HepG2 (cell line): ENCODE results near the gene TTC38. TPM values are rescaled to one million over a fixed set of nuclear protein-coding genes. Genes with fewer than 3 reads are reported as not detected.

Experiments used
- KAT8 ChIP-seq: IDR thresholded peaks from 2 replicates; pipeline ENCODE4 v1.6.1; 2016; ENCODE audit warnings: missing genetic modification reagents, missing compliant biosample characterization
- MTA1 ChIP-seq: sonication (generic); formaldehyde crosslinking; IDR thresholded peaks from 2 replicates; pipeline ENCODE4 v1.4.0; 2020; ENCODE audit warnings: missing genetic modification reagents, mild to moderate bottlenecking, borderline replicate concordance
- SP4 ChIP-seq: sonication (generic); formaldehyde crosslinking; IDR thresholded peaks from 2 replicates; pipeline ENCODE4 v1.8.1; 2023; ENCODE audit warnings: mild to moderate bottlenecking, missing genetic modification reagents
- SRY ChIP-seq: sonication (generic); formaldehyde crosslinking; IDR thresholded peaks from 2 replicates; pipeline ENCODE4 v1.8.0; 2022; ENCODE audit warnings: mild to moderate bottlenecking, missing genetic modification reagents
- ZNF383 ChIP-seq: sonication (generic); formaldehyde crosslinking; IDR thresholded peaks from 2 replicates; pipeline ENCODE4 v1.4.0; 2020; ENCODE audit warnings: missing genetic modification reagents, mild to moderate bottlenecking, borderline replicate concordance
- ZNF530 ChIP-seq: sonication (generic); formaldehyde crosslinking; IDR thresholded peaks from 2 replicates; pipeline ENCODE4 v1.5.0; 2020; ENCODE audit warnings: low read depth, mild to moderate bottlenecking, missing genetic modification reagents
- ZNF615 ChIP-seq: sonication (generic); formaldehyde crosslinking; IDR thresholded peaks from 2 replicates; pipeline ENCODE4 v1.5.0; 2020; ENCODE audit warnings: mild to moderate bottlenecking, missing genetic modification reagents, borderline replicate concordance
- ZSCAN9 ChIP-seq: IDR thresholded peaks from 2 replicates; pipeline ENCODE4 v1.6.1; 2016; ENCODE audit warnings: borderline replicate concordance
- polyA plus RNA-seq, 8 experiments: library from polyadenylated mRNA; depleted of rRNA in 3 of 8; stranded (reverse) in 7 of 8; unstranded in 1 of 8; fragments of >200 nt; fragmentation: Illumina TruSeq in 4 of 8; extraction: Trizol in 4 of 8; gene quantifications; 2 replicates each; pipeline versions ENCODE4 v1.2.1 to v1.2.3, GENCODE V29; 2011 to 2016; ENCODE audit warnings: low read depth in 4 of 8, missing spikeins in 1 of 8, mixed read lengths in 1 of 8; ENCODE audit not compliant: insufficient read depth in 1 of 8
- total RNA-seq, 5 experiments: library from RNA; depleted of rRNA; stranded (reverse); fragments of >200 nt; fragmentation: Illumina TruSeq; extraction: Trizol; gene quantifications; 2 replicates each; pipeline ENCODE4 v1.2.3, GENCODE V29; 2016; ENCODE audit warnings: low read depth in 1 of 5
- TF ChIP-seq, protein P1 (sequence below): sonication (generic); formaldehyde crosslinking; IDR thresholded peaks from 2 replicates; pipeline ENCODE4 v1.4.0; 2020; ENCODE audit warnings: mild to moderate bottlenecking, missing genetic modification reagents
- TF ChIP-seq, protein P2 (sequence below): sonication (generic); formaldehyde crosslinking; IDR thresholded peaks from 2 replicates; pipeline ENCODE4 v1.4.0; 2020; ENCODE audit warnings: mild to moderate bottlenecking, missing genetic modification reagents
- TF ChIP-seq, protein P3 (sequence below): sonication (generic); formaldehyde crosslinking; IDR thresholded peaks from 2 replicates; pipeline ENCODE4 v1.5.0; 2020; ENCODE audit warnings: missing genetic modification reagents, mild to moderate bottlenecking, borderline replicate concordance
- TF ChIP-seq, protein P4 (sequence below): sonication (generic); formaldehyde crosslinking; IDR thresholded peaks from 2 replicates; pipeline ENCODE4 v1.9.0; 2022; ENCODE audit warnings: missing genetic modification reagents, mild to moderate bottlenecking, borderline replicate concordance
- TF ChIP-seq, protein P5 (sequence below): fragments of 450-650 bp; IDR thresholded peaks from 2 replicates; pipeline ENCODE4 v1.6.1; 2017; ENCODE audit warnings: mild to moderate bottlenecking
- TF ChIP-seq, protein P6 (sequence below): sonication (generic); formaldehyde crosslinking; IDR thresholded peaks from 2 replicates; pipeline ENCODE4 v1.4.0; 2020; ENCODE audit warnings: missing genetic modification reagents

The TTC38 gene
- total and polyA plus RNA-seq, 2 of the 13 experiments (the other 11 are each of a cell fraction or from before 2014, with no cell fraction given), result 101 to 105 TPM

DNA sequence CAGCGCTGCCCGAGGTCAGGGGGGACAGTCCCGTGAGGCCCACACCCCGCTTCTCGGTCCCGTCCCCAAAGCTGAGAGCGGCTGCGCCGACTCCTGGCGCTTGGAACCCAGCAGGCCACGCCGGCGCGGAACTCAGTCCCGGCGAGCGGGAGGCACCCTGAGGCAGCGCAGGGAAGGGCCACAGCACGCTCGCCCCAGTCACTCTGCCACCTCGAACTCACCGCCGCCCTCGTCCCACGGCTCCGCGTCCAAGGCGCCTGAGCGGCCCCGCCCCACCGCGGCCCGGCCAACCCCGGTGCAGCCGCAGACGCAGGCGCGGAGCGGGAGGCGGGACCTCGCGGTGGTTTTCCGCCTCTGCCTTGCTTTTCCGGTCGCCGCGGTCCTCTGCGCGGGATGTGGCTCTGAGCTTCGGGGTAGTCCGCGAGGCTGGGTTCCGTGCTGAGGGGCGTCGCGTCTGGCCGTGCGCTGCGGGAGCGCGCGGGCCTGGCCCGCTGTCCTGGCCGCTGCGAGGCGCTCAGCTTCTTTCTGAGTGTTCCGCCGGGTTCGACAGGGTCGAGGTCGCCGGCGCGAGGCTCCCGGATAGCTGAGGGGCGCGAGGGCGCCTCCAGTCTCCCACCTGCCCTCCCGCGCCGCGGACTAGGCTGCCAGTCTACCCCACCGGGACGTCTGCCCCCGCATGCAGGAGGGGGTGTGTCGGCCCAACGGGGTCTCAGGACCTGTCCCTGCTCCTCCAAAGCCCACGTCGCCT, 17.6 kb upstream of the TTC38 start, which contains the start of gene CDPF1 (continued):
- TF ChIP-seq, protein P1, sequence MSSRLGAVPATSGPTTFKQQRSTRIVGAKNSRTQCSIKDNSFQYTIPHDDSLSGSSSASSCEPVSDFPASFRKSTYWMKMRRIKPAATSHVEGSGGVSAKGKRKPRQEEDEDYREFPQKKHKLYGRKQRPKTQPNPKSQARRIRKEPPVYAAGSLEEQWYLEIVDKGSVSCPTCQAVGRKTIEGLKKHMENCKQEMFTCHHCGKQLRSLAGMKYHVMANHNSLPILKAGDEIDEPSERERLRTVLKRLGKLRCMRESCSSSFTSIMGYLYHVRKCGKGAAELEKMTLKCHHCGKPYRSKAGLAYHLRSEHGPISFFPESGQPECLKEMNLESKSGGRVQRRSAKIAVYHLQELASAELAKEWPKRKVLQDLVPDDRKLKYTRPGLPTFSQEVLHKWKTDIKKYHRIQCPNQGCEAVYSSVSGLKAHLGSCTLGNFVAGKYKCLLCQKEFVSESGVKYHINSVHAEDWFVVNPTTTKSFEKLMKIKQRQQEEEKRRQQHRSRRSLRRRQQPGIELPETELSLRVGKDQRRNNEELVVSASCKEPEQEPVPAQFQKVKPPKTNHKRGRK (CRISPR knock-in tag), result no peak
- TF ChIP-seq ZNF615 (CRISPR knock-in tag) (peak; percentile 41; the same call in 1 of the 2 replicates), ZNF530 (CRISPR knock-in tag) (no peak), MTA1 (CRISPR knock-in tag) (no peak), SRY (CRISPR knock-in tag) (peak; percentile 32; the same call in 1 of the 2 replicates), ZNF383 (CRISPR knock-in tag) (no peak; the same call in 1 of the 2 replicates), SP4 (CRISPR knock-in tag) (peak; percentile 83), ZSCAN9 (CRISPR knock-in tag) (no peak), KAT8 (CRISPR knock-in tag) (peak; percentile 72)
- TF ChIP-seq, protein P2, sequence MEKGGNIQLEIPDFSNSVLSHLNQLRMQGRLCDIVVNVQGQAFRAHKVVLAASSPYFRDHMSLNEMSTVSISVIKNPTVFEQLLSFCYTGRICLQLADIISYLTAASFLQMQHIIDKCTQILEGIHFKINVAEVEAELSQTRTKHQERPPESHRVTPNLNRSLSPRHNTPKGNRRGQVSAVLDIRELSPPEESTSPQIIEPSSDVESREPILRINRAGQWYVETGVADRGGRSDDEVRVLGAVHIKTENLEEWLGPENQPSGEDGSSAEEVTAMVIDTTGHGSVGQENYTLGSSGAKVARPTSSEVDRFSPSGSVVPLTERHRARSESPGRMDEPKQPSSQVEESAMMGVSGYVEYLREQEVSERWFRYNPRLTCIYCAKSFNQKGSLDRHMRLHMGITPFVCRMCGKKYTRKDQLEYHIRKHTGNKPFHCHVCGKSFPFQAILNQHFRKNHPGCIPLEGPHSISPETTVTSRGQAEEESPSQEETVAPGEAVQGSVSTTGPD (CRISPR knock-in tag), result no peak
- TF ChIP-seq, protein P3, sequence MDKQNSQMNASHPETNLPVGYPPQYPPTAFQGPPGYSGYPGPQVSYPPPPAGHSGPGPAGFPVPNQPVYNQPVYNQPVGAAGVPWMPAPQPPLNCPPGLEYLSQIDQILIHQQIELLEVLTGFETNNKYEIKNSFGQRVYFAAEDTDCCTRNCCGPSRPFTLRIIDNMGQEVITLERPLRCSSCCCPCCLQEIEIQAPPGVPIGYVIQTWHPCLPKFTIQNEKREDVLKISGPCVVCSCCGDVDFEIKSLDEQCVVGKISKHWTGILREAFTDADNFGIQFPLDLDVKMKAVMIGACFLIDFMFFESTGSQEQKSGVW (CRISPR knock-in tag), result peak; percentile 46
- TF ChIP-seq, protein P4, sequence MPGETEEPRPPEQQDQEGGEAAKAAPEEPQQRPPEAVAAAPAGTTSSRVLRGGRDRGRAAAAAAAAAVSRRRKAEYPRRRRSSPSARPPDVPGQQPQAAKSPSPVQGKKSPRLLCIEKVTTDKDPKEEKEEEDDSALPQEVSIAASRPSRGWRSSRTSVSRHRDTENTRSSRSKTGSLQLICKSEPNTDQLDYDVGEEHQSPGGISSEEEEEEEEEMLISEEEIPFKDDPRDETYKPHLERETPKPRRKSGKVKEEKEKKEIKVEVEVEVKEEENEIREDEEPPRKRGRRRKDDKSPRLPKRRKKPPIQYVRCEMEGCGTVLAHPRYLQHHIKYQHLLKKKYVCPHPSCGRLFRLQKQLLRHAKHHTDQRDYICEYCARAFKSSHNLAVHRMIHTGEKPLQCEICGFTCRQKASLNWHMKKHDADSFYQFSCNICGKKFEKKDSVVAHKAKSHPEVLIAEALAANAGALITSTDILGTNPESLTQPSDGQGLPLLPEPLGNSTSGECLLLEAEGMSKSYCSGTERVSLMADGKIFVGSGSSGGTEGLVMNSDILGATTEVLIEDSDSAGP (CRISPR knock-in tag), result peak; percentile 94
- TF ChIP-seq, protein P5, sequence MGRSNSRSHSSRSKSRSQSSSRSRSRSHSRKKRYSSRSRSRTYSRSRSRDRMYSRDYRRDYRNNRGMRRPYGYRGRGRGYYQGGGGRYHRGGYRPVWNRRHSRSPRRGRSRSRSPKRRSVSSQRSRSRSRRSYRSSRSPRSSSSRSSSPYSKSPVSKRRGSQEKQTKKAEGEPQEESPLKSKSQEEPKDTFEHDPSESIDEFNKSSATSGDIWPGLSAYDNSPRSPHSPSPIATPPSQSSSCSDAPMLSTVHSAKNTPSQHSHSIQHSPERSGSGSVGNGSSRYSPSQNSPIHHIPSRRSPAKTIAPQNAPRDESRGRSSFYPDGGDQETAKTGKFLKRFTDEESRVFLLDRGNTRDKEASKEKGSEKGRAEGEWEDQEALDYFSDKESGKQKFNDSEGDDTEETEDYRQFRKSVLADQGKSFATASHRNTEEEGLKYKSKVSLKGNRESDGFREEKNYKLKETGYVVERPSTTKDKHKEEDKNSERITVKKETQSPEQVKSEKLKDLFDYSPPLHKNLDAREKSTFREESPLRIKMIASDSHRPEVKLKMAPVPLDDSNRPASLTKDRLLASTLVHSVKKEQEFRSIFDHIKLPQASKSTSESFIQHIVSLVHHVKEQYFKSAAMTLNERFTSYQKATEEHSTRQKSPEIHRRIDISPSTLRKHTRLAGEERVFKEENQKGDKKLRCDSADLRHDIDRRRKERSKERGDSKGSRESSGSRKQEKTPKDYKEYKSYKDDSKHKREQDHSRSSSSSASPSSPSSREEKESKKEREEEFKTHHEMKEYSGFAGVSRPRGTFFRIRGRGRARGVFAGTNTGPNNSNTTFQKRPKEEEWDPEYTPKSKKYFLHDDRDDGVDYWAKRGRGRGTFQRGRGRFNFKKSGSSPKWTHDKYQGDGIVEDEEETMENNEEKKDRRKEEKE, result no peak
- TF ChIP-seq, protein P6, sequence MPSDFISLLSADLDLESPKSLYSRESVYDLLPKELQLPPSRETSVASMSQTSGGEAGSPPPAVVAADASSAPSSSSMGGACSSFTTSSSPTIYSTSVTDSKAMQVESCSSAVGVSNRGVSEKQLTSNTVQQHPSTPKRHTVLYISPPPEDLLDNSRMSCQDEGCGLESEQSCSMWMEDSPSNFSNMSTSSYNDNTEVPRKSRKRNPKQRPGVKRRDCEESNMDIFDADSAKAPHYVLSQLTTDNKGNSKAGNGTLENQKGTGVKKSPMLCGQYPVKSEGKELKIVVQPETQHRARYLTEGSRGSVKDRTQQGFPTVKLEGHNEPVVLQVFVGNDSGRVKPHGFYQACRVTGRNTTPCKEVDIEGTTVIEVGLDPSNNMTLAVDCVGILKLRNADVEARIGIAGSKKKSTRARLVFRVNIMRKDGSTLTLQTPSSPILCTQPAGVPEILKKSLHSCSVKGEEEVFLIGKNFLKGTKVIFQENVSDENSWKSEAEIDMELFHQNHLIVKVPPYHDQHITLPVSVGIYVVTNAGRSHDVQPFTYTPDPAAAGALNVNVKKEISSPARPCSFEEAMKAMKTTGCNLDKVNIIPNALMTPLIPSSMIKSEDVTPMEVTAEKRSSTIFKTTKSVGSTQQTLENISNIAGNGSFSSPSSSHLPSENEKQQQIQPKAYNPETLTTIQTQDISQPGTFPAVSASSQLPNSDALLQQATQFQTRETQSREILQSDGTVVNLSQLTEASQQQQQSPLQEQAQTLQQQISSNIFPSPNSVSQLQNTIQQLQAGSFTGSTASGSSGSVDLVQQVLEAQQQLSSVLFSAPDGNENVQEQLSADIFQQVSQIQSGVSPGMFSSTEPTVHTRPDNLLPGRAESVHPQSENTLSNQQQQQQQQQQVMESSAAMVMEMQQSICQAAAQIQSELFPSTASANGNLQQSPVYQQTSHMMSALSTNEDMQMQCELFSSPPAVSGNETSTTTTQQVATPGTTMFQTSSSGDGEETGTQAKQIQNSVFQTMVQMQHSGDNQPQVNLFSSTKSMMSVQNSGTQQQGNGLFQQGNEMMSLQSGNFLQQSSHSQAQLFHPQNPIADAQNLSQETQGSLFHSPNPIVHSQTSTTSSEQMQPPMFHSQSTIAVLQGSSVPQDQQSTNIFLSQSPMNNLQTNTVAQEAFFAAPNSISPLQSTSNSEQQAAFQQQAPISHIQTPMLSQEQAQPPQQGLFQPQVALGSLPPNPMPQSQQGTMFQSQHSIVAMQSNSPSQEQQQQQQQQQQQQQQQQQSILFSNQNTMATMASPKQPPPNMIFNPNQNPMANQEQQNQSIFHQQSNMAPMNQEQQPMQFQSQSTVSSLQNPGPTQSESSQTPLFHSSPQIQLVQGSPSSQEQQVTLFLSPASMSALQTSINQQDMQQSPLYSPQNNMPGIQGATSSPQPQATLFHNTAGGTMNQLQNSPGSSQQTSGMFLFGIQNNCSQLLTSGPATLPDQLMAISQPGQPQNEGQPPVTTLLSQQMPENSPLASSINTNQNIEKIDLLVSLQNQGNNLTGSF (CRISPR knock-in tag), result peak; percentile 84
